ENCODE results near the gene PNPLA6. TPM values are rescaled to one million over a fixed set of nuclear protein-coding genes. Genes with fewer than 3 reads are reported as not detected.
A peak's percentile ranks its signal among the peaks of the same experiment; 100 is the strongest.

PNPLA6 gene
- total RNA-seq, 2 experiments from 2014 or later: 62.0 to 70.9 TPM

GRCh38 chr19:7540761-7541474 lies 5.4 kb downstream of the PNPLA6 start:
- H3K27me3 ChIP-seq (ENCODE audit: control insufficient read depth in 1 of 2, insufficient read depth in 2 of 2, low read length in 2 of 2): no peaks in the 10 kb centered on the region
- ATAC-seq (ENCODE audit: poor library complexity): no peak
- no peak overlapping the region for H3K4me3 ChIP-seq (ENCODE audit: low read length)
- peak in 1 of 14 experiments; percentile 38 for DNase-seq
- CTCF ChIA-PET: interaction anchor here (1.5 kb wide), 1 partner anchor 27 kb away, joined by 3 read pairs; no protein-coding TSS in a partner anchor
- intact Hi-C loops (cut with DNase I, micrococcal nuclease): no loop called here
- H3K9me3 Mint-ChIP-seq: no peaks in the 10 kb centered on the region
- peaks cover 21% of the 10 kb centered on the region for H3K4me1 ChIP-seq (ENCODE audit: insufficient read depth, low read length)
- H3K9me3 ChIP-seq (ENCODE audit: control insufficient read depth in 1 of 2, insufficient read depth in 1 of 2, low read length in 2 of 2): no peaks in the 10 kb centered on the region
- no peak overlapping the region for H3K27ac ChIP-seq (ENCODE audit: low read depth in 1 of 2, low read length in 2 of 2)
- POLR2A ChIA-PET: interaction anchor here (0.7 kb wide), 1 partner anchor 19 kb away, joined by 3 read pairs; the partner anchor contains the start of gene MCOLN1
- H3K27me3 Mint-ChIP-seq: no peaks in the 10 kb centered on the region
- peaks cover 48% of the 10 kb centered on the region for H3K36me3 Mint-ChIP-seq (ENCODE audit: low read depth)
- peaks cover 43% of the 10 kb centered on the region for H3K36me3 ChIP-seq (ENCODE audit: insufficient read depth, low read length)
- H3K4me3 Mint-ChIP-seq: no peak overlapping the region
- no peak for TF ChIP-seq CTCF (IDR thresholded peaks at IDR 0.05)
- H3K27ac Mint-ChIP-seq: no peak overlapping the region
- H3K4me1 Mint-ChIP-seq (ENCODE audit: low read depth): peaks cover 13% of the 10 kb centered on the region

DNA sequence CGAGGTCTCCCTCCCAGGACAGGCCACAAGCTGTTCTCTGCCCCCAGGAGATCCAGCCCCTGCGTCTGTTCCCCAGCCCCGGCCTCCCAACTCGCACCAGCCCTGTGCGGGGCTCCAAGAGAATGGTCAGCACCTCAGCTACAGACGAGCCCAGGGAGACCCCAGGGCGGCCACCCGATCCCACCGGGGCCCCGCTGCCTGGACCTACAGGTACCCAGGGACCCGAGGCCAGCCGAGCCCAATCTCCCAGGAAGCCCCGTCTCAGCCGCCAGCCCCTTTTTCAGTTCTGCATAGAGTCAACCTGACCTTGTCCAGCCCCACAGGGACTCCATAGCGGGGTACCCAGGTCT lies 5.9 kb downstream of the PNPLA6 start:
- Mint-ChIP-seq H3K9me3 (no peaks in the 10 kb centered on the region), H3K27me3 (no peaks in the 10 kb centered on the region), H3K4me3 (no peak overlapping the region), H3K36me3 (ENCODE audit: low read depth) (peaks cover 47% of the 10 kb centered on the region), H3K27ac (no peak overlapping the region), H3K4me1 (ENCODE audit: low read depth) (peaks cover 12% of the 10 kb centered on the region)
- Histone ChIP-seq H3K4me3 (ENCODE audit: low read length) (no peak overlapping the region), H3K36me3 (ENCODE audit: insufficient read depth, low read length) (peaks cover 43% of the 10 kb centered on the region), H3K27me3 (ENCODE audit: control insufficient read depth in 1 of 2, insufficient read depth in 2 of 2, low read length in 2 of 2) (no peaks in the 10 kb centered on the region), H3K27ac (ENCODE audit: low read depth in 1 of 2, low read length in 2 of 2) (no peak overlapping the region), H3K9me3 (ENCODE audit: control insufficient read depth in 1 of 2, insufficient read depth in 1 of 2, low read length in 2 of 2) (no peaks in the 10 kb centered on the region), H3K4me1 (ENCODE audit: insufficient read depth, low read length) (peaks cover 15% of the 10 kb centered on the region)
- ChIA-PET POLR2A (interaction anchor here (0.7 kb wide), 1 partner anchor 19 kb away, joined by 3 read pairs; the partner anchor contains the start of gene MCOLN1), CTCF (interaction anchor here (1.5 kb wide), 1 partner anchor 27 kb away, joined by 3 read pairs; no protein-coding TSS in a partner anchor)
- intact Hi-C loops (cut with DNase I, micrococcal nuclease): no loop called here
- no peak for TF ChIP-seq CTCF (IDR thresholded peaks at IDR 0.05)
- no peak for ATAC-seq (ENCODE audit: poor library complexity)
- DNase-seq: no peak

GRCh38 chr19:7541828-7542443 lies 6.4 kb downstream of the PNPLA6 start:
- no peak overlapping the region for H3K4me3 ChIP-seq (ENCODE audit: low read length)
- Mint-ChIP-seq H3K36me3 (ENCODE audit: low read depth) (peaks cover 45% of the 10 kb centered on the region), H3K4me1 (ENCODE audit: low read depth) (peaks cover 8% of the 10 kb centered on the region), H3K9me3 (no peaks in the 10 kb centered on the region), H3K27me3 (no peaks in the 10 kb centered on the region), H3K4me3 (no peak overlapping the region), H3K27ac (no peak overlapping the region)
- TF ChIP-seq CTCF (IDR thresholded peaks at IDR 0.05): no peak
- DNase-seq (no peak), ATAC-seq (ENCODE audit: poor library complexity) (no peak)
- H3K27ac ChIP-seq (ENCODE audit: low read depth in 1 of 2, low read length in 2 of 2): no peak overlapping the region
- no peaks in the 10 kb centered on the region for H3K27me3 ChIP-seq (ENCODE audit: control insufficient read depth in 1 of 2, insufficient read depth in 2 of 2, low read length in 2 of 2)
- peaks cover 43% of the 10 kb centered on the region for H3K36me3 ChIP-seq (ENCODE audit: insufficient read depth, low read length)
- ChIA-PET POLR2A (interaction anchor here (0.7 kb wide), 1 partner anchor 20 kb away, joined by 3 read pairs; the partner anchor contains the start of gene MCOLN1), CTCF (interaction anchor here (1.5 kb wide), 1 partner anchor 26 kb away, joined by 3 read pairs; no protein-coding TSS in a partner anchor)
- H3K9me3 ChIP-seq (ENCODE audit: control insufficient read depth in 1 of 2, insufficient read depth in 1 of 2, low read length in 2 of 2): no peaks in the 10 kb centered on the region
- peaks cover 11% of the 10 kb centered on the region for H3K4me1 ChIP-seq (ENCODE audit: insufficient read depth, low read length)
- intact Hi-C loops (cut with DNase I, micrococcal nuclease): no loop called here
